Fibroblast of the aortic adventitia (primary cell): ENCODE measurements around the gene RP9. TPM values are rescaled to one million over a fixed set of nuclear protein-coding genes. Genes with fewer than 3 reads are reported as not detected.

ENCODE experiments used
- DNase-seq: peaks from one replicate; pipeline ENCODE4 v3.0.0-alpha.2; 2010; ENCODE audit warnings: low read depth
- H3K4me3 ChIP-seq: 2 replicates; pipeline ENCODE4 v1.5.1; 2011; ENCODE audit warnings: low read depth, mild to moderate bottlenecking, control low read depth, low read length, moderate library complexity
- CTCF ChIP-seq: IDR thresholded peaks from 2 replicates; pipeline ENCODE4 v1.5.1; 2011; ENCODE audit warnings: mild to moderate bottlenecking, low read length, control low read depth, inconsistent platforms; ENCODE audit not compliant: insufficient read depth
- total RNA-seq: library from RNA; depleted of rRNA; stranded (reverse); fragments of >200 nt; gene quantifications from 2 replicates; pipeline ENCODE4 v1.2.3, GENCODE V29; 2012; ENCODE audit warnings: low replicate concordance

RP9 gene
- total RNA-seq, 1 donor, result 7.2 TPM

GRCh38 chr7:33079096-33079495, 30.1 kb downstream of the RP9 start:
- no peak for DNase-seq
- H3K4me3 ChIP-seq, result no peak overlapping the region
- no peak for TF ChIP-seq CTCF

DNA sequence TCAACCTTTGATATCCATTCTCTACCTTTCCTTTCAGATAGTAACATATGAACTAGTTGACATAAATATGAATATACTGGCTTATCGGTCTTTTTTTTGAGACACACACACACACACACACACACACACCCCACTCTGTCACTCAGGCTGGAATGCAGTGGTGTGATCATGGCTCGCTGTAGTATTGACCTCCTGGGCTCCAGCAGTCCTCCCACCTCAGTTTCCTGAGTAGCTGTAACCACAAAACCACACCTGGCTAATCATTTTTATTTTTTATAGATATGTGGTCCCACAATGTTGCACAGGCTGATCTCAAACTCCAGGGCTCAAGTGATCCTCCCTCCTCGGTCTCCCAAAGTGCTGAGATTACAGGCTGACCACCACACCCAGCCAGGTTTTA, 32.5 kb downstream of the RP9 start:
- DNase-seq, result no peak
- no peak overlapping the region for H3K4me3 ChIP-seq
- TF ChIP-seq CTCF, result no peak

DNA sequence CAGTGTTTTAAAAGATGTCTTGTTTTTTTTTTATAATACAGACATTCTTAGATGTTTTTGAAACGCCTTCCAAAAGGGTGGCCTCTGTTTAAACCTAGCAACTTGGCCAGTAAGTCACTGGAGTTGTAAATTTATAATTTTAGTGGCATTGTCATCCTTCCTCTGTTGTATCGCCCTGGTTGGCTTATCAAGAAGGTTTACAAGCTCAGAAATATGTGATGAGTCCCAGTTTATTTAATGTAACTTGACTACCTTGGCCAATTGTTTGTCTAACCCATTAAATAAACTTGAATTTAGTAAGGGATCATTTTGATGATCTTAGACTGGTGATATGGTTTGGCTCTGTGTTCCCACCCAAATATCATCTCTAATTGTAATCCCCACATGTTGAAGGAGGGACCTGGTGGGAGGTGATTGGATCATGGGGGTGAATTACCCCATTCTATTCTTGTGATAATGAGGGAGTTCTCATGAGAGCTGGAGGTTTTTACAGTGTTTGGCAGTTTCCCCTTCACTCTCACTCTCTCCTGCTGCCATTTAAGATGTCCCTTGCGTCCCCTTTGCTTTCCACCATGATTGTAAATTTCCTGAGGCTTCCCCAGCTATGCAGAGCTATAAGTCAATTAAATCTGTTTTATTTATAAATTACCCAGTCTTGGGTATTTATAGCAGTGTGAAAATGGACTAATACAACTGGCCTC, 33.2 kb downstream of the RP9 start:
- H3K4me3 ChIP-seq, result no peak overlapping the region
- TF ChIP-seq CTCF, result no peak
- no peak for DNase-seq

- no peak for DNase-seq
- TF ChIP-seq CTCF, result no peak
- no peak overlapping the region for H3K4me3 ChIP-seq
Observed at GRCh38 chr7:33073243-33073642, 36.0 kb downstream of the RP9 start.

- no peak for TF ChIP-seq CTCF
- H3K4me3 ChIP-seq, result no peak overlapping the region
- DNase-seq, result peak; percentile 83
Observed at GRCh38 chr7:33072471-33072870, 36.7 kb downstream of the RP9 start.

GRCh38 chr7:33070831-33071230, 38.4 kb downstream of the RP9 start:
- H3K4me3 ChIP-seq, result no peak overlapping the region
- no peak for DNase-seq
- TF ChIP-seq CTCF, result no peak

- DNase-seq, result no peak
- TF ChIP-seq CTCF, result no peak
- no peak overlapping the region for H3K4me3 ChIP-seq
Observed at GRCh38 chr7:33070277-33070676, 38.9 kb downstream of the RP9 start.
